Measurements from ENCODE around the gene PRKAR2B.
"Not testable (repeated sequence)": the region's sequence is repeated elsewhere in the genome, so short reads cannot be mapped to it uniquely, and the experiment has no call there.

The PRKAR2B gene

GRCh38 chr7:107078517-107078966, 34.0 kb downstream of the PRKAR2B start:
- DNase-seq (ENCODE audit: low read depth): no peak

- DNase-seq (ENCODE audit: low read depth): no peak
Observed at GRCh38 chr7:107079212-107079940, 34.9 kb downstream of the PRKAR2B start.

- no peak for DNase-seq (ENCODE audit: low read depth)
Observed at GRCh38 chr7:107080099-107080505, 35.6 kb downstream of the PRKAR2B start.

GRCh38 chr7:107080533-107080932, 36.0 kb downstream of the PRKAR2B start:
- no peak for DNase-seq (ENCODE audit: low read depth)

- DNase-seq (ENCODE audit: low read depth): no peak
Observed at GRCh38 chr7:107085180-107085579, 40.7 kb downstream of the PRKAR2B start.

GRCh38 chr7:107089627-107090026, 45.1 kb downstream of the PRKAR2B start:
- no peak for DNase-seq (ENCODE audit: low read depth)

- no peak for DNase-seq (ENCODE audit: low read depth)
Observed at GRCh38 chr7:107090457-107090856, 46.0 kb downstream of the PRKAR2B start.

- no peak for DNase-seq (ENCODE audit: low read depth)
Observed at GRCh38 chr7:107091306-107091705, 46.8 kb downstream of the PRKAR2B start.

GRCh38 chr7:107093671-107094070, 49.2 kb downstream of the PRKAR2B start:
- DNase-seq (ENCODE audit: low read depth): not testable (repeated sequence)

- not testable (repeated sequence) for DNase-seq (ENCODE audit: low read depth)
Observed at GRCh38 chr7:107099154-107099553, 54.6 kb downstream of the PRKAR2B start.

- DNase-seq (ENCODE audit: low read depth): no peak
Observed at GRCh38 chr7:107100824-107101223, 56.3 kb downstream of the PRKAR2B start.

- no peak for DNase-seq (ENCODE audit: low read depth)
Observed at GRCh38 chr7:107103369-107103768, 58.9 kb downstream of the PRKAR2B start.

GRCh38 chr7:107104801-107105200, 60.3 kb downstream of the PRKAR2B start:
- DNase-seq (ENCODE audit: low read depth): no peak

GRCh38 chr7:107105591-107106245, 61.2 kb downstream of the PRKAR2B start:
- DNase-seq (ENCODE audit: low read depth): no peak

- DNase-seq (ENCODE audit: low read depth): no peak
Observed at GRCh38 chr7:107108793-107109371, 64.4 kb downstream of the PRKAR2B start.

GRCh38 chr7:107109955-107110354, 65.5 kb downstream of the PRKAR2B start:
- DNase-seq (ENCODE audit: low read depth): no peak

- DNase-seq (ENCODE audit: low read depth): no peak
Observed at GRCh38 chr7:107111196-107111595, 66.7 kb downstream of the PRKAR2B start.

- DNase-seq (ENCODE audit: low read depth): no peak
Observed at GRCh38 chr7:107113866-107114265, 69.4 kb downstream of the PRKAR2B start.

GRCh38 chr7:107115114-107115513, 70.6 kb downstream of the PRKAR2B start:
- DNase-seq (ENCODE audit: low read depth): no peak

- no peak for DNase-seq (ENCODE audit: low read depth)
Observed at GRCh38 chr7:107115762-107116540, 71.4 kb downstream of the PRKAR2B start.

- no peak for DNase-seq (ENCODE audit: low read depth)
Observed at GRCh38 chr7:107118109-107118900, 73.8 kb downstream of the PRKAR2B start.
